ENCODE results near the gene RXFP1. TPM values are rescaled to one million over a fixed set of nuclear protein-coding genes. Genes with fewer than 3 reads are reported as not detected.

Gene RXFP1
- total and polyA plus RNA-seq, 4 donors: 0.24 to 1.5 (median 0.80) TPM

DNA sequence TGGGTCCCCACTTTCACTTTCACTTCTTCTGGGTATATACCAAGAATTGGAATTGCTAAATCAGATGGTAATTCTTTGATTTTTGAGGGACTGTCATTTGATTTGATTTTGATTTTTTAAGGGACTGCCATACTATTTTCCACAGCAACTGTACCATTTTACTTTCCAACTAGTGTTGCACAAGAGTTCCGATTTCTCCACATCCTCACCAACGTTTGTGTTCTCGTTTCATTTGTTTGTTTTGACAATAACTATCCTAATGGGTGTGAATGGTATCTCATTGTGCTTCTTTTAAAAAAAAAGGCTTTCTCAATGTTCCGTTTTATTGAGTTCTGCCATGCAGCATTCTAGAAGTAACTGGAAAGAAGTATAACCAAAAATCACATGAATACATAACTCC lies 87.4 kb downstream of the RXFP1 start:
- H3K27me3 ChIP-seq (ENCODE audit: control insufficient read depth in 4 of 4, insufficient read depth in 4 of 4, low read length in 3 of 4): no peaks in the 10 kb centered on the region
- H3K36me3 ChIP-seq (ENCODE audit: control insufficient read depth in 4 of 4, insufficient read depth in 3 of 4, low read depth in 1 of 4, low read length in 3 of 4): no peaks in the 10 kb centered on the region
- no peak overlapping the region for H3K9ac ChIP-seq (ENCODE audit: low read depth in 1 of 2, low read length in 2 of 2)
- DNase-seq (ENCODE audit: low spot score): no peak
- no peaks in the 10 kb centered on the region for H3K9me3 ChIP-seq (ENCODE audit: control insufficient read depth in 4 of 4, low read length in 3 of 4)
- 50% methylated on average over 4 of the region's 4 CpGs for WGBS
- no peak overlapping the region for H3K27ac ChIP-seq (ENCODE audit: low read depth in 1 of 2, low read length in 2 of 2)
- no peaks in the 10 kb centered on the region for H3K4me1 ChIP-seq (ENCODE audit: control insufficient read depth in 4 of 4, insufficient read depth in 4 of 4, low read length in 3 of 4)
- H3K4me3 ChIP-seq (ENCODE audit: low read depth in 1 of 3, low read length in 3 of 3): no peak overlapping the region
- TF ChIP-seq FOXA1 (IDR thresholded peaks at IDR 0.05) (no peak), SP1 (IDR thresholded peaks at IDR 0.05) (no peak), RXRA (IDR thresholded peaks at IDR 0.05) (no peak), EGR1 (IDR thresholded peaks at IDR 0.05; ENCODE audit: low read depth in 2 of 2) (no peak), MAX (IDR thresholded peaks at IDR 0.05) (no peak), HNF4A (conservative IDR thresholded peaks at IDR 0.05) (no peak), RAD21 (IDR thresholded peaks at IDR 0.05) (no peak), GABPA (IDR thresholded peaks at IDR 0.05 in 1 of 2, conservative IDR thresholded peaks at IDR 0.05 in 1 of 2) (no peak), ATF3 (IDR thresholded peaks at IDR 0.05) (no peak), HNF4G (IDR thresholded peaks at IDR 0.05) (no peak), ZBTB33 (IDR thresholded peaks at IDR 0.05) (no peak), NR2F2 (IDR thresholded peaks at IDR 0.05) (no peak), CTCF (IDR thresholded peaks at IDR 0.05; ENCODE audit: low read depth, low read length, missing input control) (no peak), JUND (IDR thresholded peaks at IDR 0.05) (no peak), REST (IDR thresholded peaks at IDR 0.05) (no peak), TAF1 (conservative IDR thresholded peaks at IDR 0.05) (no peak), YY1 (IDR thresholded peaks at IDR 0.05) (no peak), FOXA2 (IDR thresholded peaks at IDR 0.05) (no peak)

All from liver (tissue), 9 donors.